ENCODE data around the gene EVA1C.
A peak's percentile ranks its signal among the peaks of the same experiment; 100 is the strongest.
"Not testable (repeated sequence)": the region's sequence is repeated elsewhere in the genome, so short reads cannot be mapped to it uniquely, and the experiment has no call there.

Gene EVA1C

DNA sequence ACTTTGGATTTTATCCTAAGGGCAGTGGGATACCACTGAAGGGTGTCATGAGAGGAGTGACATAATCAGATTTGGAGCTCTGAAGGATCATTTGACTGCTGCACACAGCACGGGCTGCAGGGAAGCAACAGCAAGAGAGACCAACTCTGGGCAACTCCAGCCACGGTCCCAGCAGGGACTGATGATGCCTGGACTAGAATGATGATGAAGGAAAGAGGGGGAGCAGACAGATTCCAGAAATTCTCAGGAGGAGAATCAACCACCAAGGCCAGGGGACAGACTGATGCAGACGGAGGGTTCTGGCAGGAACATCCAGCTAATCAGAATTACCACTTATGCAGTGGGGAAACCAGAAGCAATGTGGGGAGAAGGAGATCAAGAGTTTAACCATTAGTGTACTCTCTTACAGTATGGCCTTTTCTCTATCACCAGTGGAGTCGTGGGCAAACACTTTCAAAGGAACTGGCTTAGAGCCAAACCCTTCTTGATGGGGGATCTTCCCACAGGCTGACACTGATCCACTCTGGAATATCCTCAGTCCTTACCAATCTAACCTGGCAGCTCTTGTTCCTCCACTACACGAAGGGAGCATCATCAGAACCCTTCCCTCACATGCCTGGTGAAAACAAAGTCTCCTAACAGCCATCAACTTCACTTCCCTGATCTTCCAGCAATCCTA, 23.0 kb upstream of the EVA1C start:
- in situ Hi-C loops (cut with MboI; ENCODE audit: low pct_unique_long_range_greater_than_20kb, low sequenced_read_pairs) = no loop called here
- DNase-seq = no peak

GRCh38 chr21:32390537-32391224, 21.8 kb upstream of the EVA1C start:
- DNase-seq; in situ Hi-C loops (cut with MboI; ENCODE audit: low pct_unique_long_range_greater_than_20kb, low sequenced_read_pairs): not testable (repeated sequence)

DNA sequence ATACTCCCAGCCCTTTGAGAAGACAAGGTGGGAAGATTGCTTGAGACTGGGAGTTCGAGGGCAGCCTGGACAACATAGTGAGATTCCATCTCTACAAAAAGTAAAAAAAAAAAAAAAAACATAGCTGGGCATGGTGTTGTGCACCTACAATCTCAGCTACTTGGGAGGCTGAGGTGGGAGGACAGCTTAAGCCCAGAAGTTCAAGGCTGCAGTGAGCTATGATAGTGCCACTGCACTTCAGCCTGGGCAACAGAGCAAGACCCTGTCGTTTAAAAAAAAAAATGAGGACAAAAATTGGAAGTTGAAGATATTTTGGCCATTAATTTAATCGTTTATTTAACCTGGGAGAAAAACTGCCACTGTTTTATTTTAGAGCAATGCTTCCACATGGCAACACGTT, 20.8 kb upstream of the EVA1C start:
- no peak for DNase-seq
- in situ Hi-C loops (cut with MboI; ENCODE audit: low pct_unique_long_range_greater_than_20kb, low sequenced_read_pairs) = no loop called here

- peak; percentile 34 for DNase-seq
- in situ Hi-C loops (cut with MboI; ENCODE audit: low pct_unique_long_range_greater_than_20kb, low sequenced_read_pairs) = no loop called here
Measured at GRCh38 chr21:32392299-32392879, 20.1 kb upstream of the EVA1C start.

DNA sequence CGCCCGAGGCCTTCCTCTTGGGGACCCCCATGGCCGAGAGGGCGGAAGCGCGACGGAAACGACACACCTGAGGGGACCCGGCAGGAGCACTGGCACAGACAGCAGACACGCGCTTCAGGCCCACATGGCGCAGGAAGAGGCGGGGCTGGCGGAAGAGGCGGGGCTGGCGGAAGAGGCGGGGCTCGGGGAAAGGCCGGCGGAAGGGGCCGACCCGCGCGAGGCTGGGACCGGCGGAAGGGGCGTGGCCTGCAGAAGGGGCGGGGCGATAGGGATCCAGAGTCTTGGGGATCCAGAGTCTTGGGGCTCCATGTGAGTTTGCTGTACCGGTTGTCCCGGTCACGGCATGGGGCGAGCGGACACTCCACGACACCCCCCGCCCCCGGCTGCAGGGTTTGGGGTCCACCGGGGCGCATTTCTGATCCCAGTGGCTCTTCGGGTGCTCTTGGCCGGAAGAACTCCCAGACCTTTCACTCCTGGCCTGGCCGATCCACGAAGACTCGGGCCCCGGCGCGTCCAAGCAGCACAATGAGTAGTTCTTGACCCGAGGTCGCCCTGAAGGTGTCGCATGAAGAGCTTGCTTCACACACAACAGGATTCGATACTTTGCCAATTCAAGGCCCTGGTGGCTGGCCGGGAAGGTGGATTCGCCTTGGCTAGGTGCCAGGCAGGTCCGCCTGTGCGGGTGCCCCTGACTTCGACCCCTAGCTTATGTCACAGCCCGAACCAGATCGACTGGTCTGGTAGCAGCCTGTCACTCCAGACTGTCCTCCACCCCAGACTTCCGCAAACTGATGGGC, 19.4 kb upstream of the EVA1C start, which contains the start of gene URB1:
TSS of gene URB1 (minus strand) at position 133 of the 797 bp plus-strand sequence. CDS start at position 31, 102 bp downstream.
- in situ Hi-C loops (cut with MboI; ENCODE audit: low pct_unique_long_range_greater_than_20kb, low sequenced_read_pairs) = no loop called here
- DNase-seq = peak; percentile 87

DNA sequence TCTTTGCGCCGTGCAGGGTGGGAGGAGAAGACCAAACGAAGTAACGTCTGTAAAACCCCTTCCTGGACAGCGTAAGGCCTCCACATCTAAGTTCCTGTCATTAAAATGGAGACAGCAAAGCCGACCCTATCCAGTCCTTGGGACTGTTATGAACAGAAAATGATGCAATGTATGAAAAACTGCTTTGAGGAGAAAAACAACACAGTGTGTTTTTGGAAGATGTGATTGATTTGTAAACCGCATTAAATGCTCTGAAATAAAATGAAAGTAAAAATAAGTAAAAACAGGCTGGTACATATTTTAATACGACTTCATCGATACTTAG, 18.9 kb upstream of the EVA1C start:
- in situ Hi-C loops (cut with MboI; ENCODE audit: low pct_unique_long_range_greater_than_20kb, low sequenced_read_pairs) = no loop called here
- no peak for DNase-seq

GRCh38 chr21:32403201-32403777, 9.2 kb upstream of the EVA1C start:
- peak; percentile 79 for DNase-seq
- in situ Hi-C loops (cut with MboI; ENCODE audit: low pct_unique_long_range_greater_than_20kb, low sequenced_read_pairs) = loop anchor here (25.0 kb wide), 1 partner anchor 184 kb away; the partner anchor contains the start of gene TCP10L

- DNase-seq = no peak
- in situ Hi-C loops (cut with MboI; ENCODE audit: low pct_unique_long_range_greater_than_20kb, low sequenced_read_pairs) = loop anchor here (25.0 kb wide), 1 partner anchor 181 kb away; the partner anchor contains the start of gene TCP10L
Measured at GRCh38 chr21:32406405-32406804, 6.1 kb upstream of the EVA1C start.

DNA sequence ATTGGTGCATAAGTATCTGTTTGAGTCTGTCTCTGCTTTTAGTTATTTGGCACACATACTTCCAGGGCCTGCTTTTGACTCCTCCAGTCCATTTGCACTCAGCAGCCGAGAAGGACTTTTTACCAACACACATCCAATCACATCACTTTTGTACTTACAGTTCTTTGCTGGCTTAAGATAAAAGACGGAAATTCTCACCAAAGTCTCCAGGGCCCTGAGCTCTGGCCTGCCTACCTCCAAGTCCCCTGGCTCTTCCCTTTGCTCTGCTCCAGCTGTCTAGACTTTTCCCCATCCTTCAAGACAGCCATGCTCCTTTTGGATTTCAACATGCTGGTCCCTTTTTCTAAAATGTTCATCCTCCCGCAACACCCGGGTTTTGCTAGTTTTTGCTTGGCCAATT, 2.2 kb upstream of the EVA1C start:
- DNase-seq = no peak
- in situ Hi-C loops (cut with MboI; ENCODE audit: low pct_unique_long_range_greater_than_20kb, low sequenced_read_pairs) = loop anchor here (25.0 kb wide), 1 partner anchor 177 kb away; the partner anchor contains the start of gene TCP10L

DNA sequence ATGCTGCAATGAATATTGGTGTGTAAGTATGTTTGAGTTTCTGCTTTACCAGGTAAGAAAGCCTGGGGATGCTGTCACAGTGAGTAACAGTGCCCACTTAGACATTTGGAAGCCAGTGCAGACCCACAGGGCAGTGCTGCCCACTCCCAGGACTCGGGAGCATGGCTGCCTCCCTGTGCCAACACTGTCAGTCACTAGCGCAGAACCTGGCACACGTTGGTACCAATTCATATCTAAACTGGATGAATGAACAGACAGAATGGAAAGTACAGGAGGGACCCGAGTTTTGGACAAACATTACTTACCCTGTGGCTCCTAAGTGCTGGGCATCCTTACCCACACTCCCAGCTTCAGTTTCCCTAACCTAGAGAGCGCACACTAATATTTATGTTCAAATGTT, 1.6 kb upstream of the EVA1C start:
- in situ Hi-C loops (cut with MboI; ENCODE audit: low pct_unique_long_range_greater_than_20kb, low sequenced_read_pairs) = loop anchor here (25.0 kb wide), 1 partner anchor 176 kb away; the partner anchor contains the start of gene TCP10L

DNA sequence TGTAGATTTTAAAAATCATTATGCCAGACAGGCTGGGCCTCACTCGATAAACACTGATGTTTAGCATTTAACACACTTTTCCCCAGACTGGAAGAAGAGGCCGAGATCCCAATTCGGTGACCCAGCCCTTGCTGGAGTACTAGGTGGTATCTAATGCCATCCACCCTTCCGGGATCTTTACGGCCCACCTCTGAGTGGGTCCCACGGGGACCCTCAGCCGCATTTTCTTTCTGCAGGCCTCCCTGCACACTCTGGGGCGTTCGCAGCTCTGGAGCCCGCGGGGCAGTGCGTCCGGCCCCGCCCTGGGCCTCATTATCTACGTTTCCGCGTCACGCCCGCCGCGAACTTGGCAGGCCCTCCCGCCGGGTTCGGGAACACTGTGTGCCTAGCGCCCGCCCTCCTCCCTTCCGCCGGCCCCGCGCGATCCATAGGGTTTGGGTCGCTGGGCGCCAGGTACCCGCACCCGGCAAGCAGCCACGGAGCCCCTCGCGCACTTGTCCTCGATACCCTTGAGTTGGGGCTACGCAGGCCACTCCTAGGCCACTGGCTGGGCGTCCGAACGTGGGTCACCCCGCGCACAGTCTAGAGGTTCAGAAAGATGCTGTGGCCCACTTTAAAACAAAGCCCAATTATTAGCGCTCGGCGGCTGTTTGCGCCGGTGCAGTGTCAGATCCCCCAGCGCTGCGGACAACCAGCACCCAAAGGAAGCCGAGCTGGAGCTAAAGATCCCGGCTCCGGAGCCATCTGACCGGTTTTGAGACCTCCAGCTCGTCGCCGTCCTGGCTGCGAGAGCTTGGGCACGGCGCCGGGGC, 950 bp upstream of the EVA1C start:
- in situ Hi-C loops (cut with MboI; ENCODE audit: low pct_unique_long_range_greater_than_20kb, low sequenced_read_pairs) = loop anchor here (25.0 kb wide), 1 partner anchor 176 kb away; the partner anchor contains the start of gene TCP10L
- peak; percentile 68 for DNase-seq

More for the DNA sequence above, 1.6 kb upstream of the EVA1C start:
- DNase-seq = no peak

GRCh38 chr21:32413015-32413504, 554 bp downstream of the EVA1C start:
- in situ Hi-C loops (cut with MboI; ENCODE audit: low pct_unique_long_range_greater_than_20kb, low sequenced_read_pairs) = loop anchor here (25.0 kb wide), 1 partner anchor 174 kb away; the partner anchor contains the start of gene TCP10L
- DNase-seq = no peak

DNA sequence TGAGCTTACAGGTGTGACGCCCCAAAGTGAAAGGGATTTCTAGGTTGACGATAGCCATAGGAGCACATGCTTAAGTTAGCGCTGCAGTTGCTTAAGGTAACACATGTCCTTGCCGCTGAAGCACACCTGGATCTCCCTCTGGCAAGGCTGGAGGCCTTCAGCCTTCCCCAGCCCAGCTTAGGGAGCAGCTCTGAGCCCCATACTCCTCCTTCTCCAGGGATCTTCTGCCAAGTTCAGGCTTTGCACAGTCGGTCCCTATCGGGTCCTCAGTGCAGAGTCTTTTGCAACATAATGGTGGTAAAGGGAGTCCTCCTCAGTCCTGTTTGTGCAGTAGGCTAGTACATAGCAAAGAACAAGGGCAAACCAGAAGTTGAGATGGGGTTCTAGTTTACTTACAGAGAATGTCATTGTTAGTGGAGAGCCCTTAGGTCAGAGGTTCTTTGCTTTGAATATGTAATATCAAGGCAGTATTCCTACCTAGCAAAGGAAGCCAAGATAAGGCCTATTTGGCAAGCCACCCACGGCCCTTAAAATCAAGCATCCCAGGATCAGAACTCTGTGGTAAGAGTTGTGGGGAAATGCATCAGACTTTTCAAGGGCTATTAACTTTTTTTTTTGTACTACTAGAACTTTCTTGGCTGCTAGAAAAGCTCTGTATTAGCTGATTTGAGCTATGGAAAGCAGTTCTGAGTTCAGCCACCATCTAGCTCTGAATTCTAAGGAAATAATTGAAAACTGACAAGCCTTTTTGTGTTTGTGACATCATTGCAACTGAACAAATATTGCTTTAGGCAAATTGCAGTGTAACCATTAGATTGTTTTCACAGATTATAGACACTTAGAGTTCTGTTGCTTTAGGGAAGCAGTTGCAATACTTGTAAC, 1.4 kb downstream of the EVA1C start:
- no peak for DNase-seq
- in situ Hi-C loops (cut with MboI; ENCODE audit: low pct_unique_long_range_greater_than_20kb, low sequenced_read_pairs) = loop anchor here (25.0 kb wide), 1 partner anchor 173 kb away; the partner anchor contains the start of gene TCP10L

- in situ Hi-C loops (cut with MboI; ENCODE audit: low pct_unique_long_range_greater_than_20kb, low sequenced_read_pairs) = loop anchor here (25.0 kb wide), 1 partner anchor 173 kb away; the partner anchor contains the start of gene TCP10L
- DNase-seq = peak; percentile 18
Measured at GRCh38 chr21:32414579-32415358, 2.3 kb downstream of the EVA1C start.

- DNase-seq = no peak
- in situ Hi-C loops (cut with MboI; ENCODE audit: low pct_unique_long_range_greater_than_20kb, low sequenced_read_pairs) = loop anchor here (25.0 kb wide), 1 partner anchor 172 kb away; the partner anchor contains the start of gene TCP10L
Measured at GRCh38 chr21:32415451-32416398, 3.2 kb downstream of the EVA1C start.
